GM12873 (cell line): ENCODE data around the gene DDR1.

Experiments
- TF ChIP-seq, protein P1 (sequence below): IDR thresholded peaks from 2 replicates; pipeline ENCODE4 v1.5.1; 2012; ENCODE audit warnings: low read depth, mild to moderate bottlenecking, moderate library complexity, low read length, control low read depth; ENCODE audit not compliant: insufficient read depth; ENCODE audit errors: missing control alignments

DDR1 gene

DNA sequence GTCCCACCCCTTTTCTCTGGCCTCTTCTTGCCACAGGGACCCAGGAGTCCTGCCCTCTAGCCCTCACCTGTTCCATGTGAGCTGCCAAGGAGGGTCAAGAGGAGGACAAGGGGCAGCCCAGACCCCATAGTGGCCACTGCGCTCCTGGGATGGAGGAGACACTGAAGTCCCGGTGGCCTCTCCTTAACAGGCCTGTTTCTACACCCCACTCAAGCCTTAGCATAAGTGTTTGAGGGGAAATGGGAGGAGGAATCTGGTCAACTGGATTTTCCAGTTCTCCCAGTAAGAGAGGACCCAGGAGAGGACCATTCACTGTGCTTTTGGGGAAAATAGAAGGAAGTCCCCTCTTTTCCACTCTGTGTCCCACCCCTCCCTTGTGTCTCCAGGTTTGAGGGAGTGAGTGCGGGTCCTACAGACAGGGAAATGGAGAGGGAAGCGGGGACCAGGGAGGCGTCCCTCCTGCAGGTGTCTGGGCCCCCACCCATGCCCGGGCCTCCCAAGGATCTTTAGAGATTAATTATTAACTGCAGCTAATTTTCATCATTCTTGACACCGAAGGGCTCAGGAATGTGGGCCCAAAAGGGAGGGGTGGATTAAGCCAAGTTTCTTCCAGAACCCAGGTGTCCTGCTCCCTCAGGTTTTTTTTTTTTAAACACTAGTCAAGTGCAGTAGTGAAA is 47.8 kb downstream of the DDR1 start, which contains the start of gene SFTA2:
TSS of gene SFTA2 (minus strand) at position 202 of the 677 bp plus-strand sequence. CDS start at position 128, 74 bp downstream.
- TF ChIP-seq, protein P1, sequence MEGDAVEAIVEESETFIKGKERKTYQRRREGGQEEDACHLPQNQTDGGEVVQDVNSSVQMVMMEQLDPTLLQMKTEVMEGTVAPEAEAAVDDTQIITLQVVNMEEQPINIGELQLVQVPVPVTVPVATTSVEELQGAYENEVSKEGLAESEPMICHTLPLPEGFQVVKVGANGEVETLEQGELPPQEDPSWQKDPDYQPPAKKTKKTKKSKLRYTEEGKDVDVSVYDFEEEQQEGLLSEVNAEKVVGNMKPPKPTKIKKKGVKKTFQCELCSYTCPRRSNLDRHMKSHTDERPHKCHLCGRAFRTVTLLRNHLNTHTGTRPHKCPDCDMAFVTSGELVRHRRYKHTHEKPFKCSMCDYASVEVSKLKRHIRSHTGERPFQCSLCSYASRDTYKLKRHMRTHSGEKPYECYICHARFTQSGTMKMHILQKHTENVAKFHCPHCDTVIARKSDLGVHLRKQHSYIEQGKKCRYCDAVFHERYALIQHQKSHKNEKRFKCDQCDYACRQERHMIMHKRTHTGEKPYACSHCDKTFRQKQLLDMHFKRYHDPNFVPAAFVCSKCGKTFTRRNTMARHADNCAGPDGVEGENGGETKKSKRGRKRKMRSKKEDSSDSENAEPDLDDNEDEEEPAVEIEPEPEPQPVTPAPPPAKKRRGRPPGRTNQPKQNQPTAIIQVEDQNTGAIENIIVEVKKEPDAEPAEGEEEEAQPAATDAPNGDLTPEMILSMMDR = no peak

DNA sequence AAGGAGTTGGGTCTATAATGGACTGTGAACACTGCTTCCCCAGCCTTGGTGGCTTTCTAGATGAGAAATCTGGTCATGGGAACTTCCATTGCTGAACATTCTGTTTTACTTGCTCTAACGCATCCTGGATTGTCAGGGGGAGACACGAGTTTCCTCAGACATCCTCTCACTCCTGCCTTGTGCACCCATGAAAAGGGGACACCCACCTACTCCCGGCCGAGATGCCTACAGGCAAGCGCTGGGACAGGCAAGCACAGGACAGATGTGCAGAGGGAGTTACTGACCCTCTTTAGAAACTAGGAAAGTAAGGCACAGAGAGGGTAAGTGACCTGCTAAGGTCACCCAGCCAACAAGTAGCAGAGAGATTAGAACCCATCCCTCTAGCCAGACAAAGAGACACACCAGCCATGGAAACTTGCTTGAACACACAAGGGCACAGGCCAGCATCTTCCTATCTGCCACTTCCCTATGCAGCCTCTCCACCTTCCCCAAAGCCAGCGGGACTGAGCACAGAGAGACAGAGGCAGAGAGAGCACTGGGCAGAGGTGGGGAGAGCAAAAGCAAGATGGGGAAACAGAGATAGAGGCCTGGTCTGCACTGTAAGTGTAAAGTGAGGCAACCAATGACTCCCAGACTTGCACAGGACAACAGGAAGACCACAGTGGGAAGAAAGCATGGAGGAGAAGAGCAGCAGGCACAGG is 48.5 kb downstream of the DDR1 start:
- TF ChIP-seq, protein P1 = no peak

DNA sequence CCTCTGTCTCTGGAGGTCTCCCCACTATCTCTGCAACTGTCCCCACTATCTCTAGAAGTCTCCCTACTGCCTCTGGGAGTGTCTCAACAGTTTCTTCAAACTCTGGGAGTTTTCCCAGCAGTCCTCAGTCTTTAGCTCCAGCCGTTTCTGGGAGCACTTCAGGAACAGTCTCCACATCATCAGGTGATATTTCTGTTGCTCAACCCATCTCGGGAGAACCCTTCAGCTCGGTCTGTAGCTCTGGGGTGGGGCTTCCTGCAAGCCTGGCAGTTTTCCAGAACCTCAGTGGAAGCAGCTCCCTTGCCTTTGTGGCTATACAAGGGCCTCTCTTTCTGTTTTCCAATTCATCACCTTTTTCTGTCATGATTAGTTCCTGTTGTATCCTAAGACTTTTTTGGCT is 50.7 kb downstream of the DDR1 start:
- TF ChIP-seq, protein P1 = no peak

DNA sequence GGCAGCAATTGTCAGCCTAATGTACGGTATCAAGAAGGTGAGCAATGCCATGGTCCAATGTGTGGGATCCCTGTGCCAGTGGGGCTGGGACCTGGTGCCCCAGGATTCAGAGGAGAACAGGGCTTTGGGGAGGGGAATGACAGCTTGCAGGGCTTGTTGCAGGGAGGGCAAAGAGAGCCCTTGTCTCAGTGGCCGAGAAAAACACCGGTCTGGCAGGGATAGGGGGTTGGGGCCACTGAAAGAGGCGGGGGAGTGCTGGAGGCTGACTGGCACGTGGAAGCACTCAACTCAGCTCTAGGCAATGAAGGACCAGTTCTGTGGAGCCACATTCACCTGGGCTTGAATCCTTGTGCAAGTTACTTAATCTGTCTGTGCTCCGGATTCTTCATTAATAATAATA is 52.9 kb downstream of the DDR1 start:
- TF ChIP-seq, protein P1 = no peak

DNA sequence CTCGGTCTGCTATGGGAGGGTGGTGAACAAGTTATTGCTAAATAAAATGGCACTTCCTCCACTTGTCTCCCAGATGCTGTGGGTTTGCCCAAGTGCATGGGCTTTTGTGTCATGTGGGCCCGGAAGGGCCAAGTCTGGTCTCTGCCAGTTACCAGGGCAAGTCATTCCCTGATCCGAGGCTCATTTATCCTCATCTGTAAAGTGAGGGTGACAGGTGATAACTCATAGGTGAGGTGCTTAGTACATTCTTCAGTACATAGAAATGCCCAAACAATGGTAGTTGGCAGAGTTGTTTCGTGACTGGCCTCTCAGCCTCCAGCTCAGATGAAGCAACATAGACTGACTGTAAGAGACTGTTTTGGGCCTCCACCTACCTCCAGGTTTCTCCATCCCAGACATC is 54.4 kb downstream of the DDR1 start:
- TF ChIP-seq, protein P1 = no peak

DNA sequence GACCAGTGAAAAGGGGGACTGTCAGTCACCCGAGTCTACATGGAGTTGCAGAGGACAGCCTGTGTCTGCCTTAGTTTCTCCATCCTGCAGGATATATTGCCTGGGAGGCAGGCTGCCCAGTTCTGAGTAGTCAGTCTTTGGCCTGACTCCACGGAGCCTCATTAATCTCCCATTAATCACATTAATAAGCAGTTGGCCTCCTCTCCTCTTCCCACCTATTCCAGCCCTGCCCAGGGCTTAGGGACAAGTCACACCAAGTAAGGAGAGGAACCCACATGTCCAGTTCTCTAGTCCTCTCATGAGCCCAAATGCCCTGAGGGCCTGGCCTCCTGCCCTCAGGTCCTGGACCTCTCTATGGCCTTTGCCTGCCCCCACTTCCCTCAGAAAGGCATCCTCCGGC is 55.2 kb downstream of the DDR1 start:
- TF ChIP-seq, protein P1 = no peak

DNA sequence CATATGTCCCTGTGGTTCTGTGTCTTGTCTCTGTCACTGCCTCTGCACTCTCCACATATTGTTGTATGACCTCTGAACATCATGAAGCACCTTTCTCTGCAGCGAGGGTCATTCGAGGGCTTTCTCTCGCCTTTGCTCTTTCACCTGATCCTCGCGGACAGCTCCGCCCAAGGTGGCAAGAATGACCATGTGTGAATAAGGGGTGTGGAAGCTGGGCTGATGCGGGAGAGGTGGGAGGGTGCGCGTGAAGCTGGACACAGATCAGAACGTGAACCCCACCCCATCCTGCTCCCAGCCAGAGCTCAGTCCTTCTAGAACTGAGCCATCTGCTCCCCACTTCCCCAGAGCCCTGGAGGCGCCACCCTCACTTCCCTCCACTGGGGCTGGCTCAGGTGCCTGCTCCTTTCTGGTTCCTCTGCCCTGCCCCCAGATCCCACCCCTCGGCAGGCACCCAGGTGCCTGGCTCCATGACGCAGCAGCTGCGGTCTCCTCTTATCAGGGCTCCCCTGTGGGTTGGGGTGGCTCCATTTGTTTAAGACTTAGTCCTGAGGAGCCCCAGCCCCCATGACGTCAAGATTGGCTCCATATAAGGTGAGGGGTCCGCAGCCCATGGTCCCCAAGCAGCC is 56.2 kb downstream of the DDR1 start, which contains the start of gene MUCL3:
TSS of gene MUCL3 (plus strand) at position 613 of the 626 bp plus-strand sequence. CDS start 27 bp downstream, outside the sequence.
- TF ChIP-seq, protein P1 = no peak
